SK-N-SH (cell line): ENCODE results near the gene PTPRF.

ENCODE experiments used
- CTCF ChIP-seq: fragments of 200-600 bp; sonication (generic); IDR thresholded peaks from 2 replicates; pipeline ENCODE4 v1.6.1; 2017; ENCODE audit warnings: antibody characterized with exemption, mild to moderate bottlenecking, moderate library complexity
- ELF1 ChIP-seq: IDR thresholded peaks from 2 replicates; pipeline ENCODE4 v1.4.0; 2012
- EP300 ChIP-seq, 2 experiments: IDR thresholded peaks; 2 replicates each; pipeline versions ENCODE4 v1.4.0 to v1.6.1; 2012; ENCODE audit warnings: borderline replicate concordance in 1 of 2, low read depth in 1 of 2, low read length in 1 of 2
- EZH2phosphoT487 ChIP-seq: fragments of 200-600 bp; sonication (generic); IDR thresholded peaks from 2 replicates; pipeline ENCODE4 v1.6.1; 2017; ENCODE audit warnings: low read depth, mixed run types, mild to moderate bottlenecking, antibody characterized with exemption, moderate library complexity, borderline replicate concordance
- FOSL2 ChIP-seq: IDR thresholded peaks from 2 replicates; pipeline ENCODE4 v1.4.0; 2012; ENCODE audit warnings: low read depth, mild to moderate bottlenecking, moderate library complexity, borderline replicate concordance
- FOXM1 ChIP-seq: IDR thresholded peaks from 2 replicates; pipeline ENCODE4 v1.4.0; 2012; ENCODE audit warnings: low read depth, mild to moderate bottlenecking
- JUND ChIP-seq: IDR thresholded peaks from 2 replicates; pipeline ENCODE4 v1.4.0; 2012
- NFIC ChIP-seq: IDR thresholded peaks from 2 replicates; pipeline ENCODE4 v1.4.0; 2012; ENCODE audit warnings: borderline replicate concordance
- PBX3 ChIP-seq: IDR thresholded peaks from 2 replicates; pipeline ENCODE4; 2012
- POLR2AphosphoS5 ChIP-seq: IDR thresholded peaks from 2 replicates; pipeline ENCODE4 v1.6.1; 2012; ENCODE audit warnings: low read depth, low read length
- RCOR1 ChIP-seq: fragments of 150-350 bp; IDR thresholded peaks from 2 replicates; pipeline ENCODE4 v1.6.1; 2017; ENCODE audit warnings: antibody characterized with exemption, low read length
- RFX5 ChIP-seq: IDR thresholded peaks from 2 replicates; pipeline ENCODE4 v1.6.1; 2012; ENCODE audit warnings: mild to moderate bottlenecking, improper control_type of control experiment, low read length
- SIN3A ChIP-seq: IDR thresholded peaks from 2 replicates; pipeline ENCODE4 v1.6.1; 2012; ENCODE audit warnings: low read depth, mild to moderate bottlenecking, low read length, moderate library complexity, borderline replicate concordance
- SMC3 ChIP-seq: IDR thresholded peaks from 2 replicates; pipeline ENCODE4 v1.6.1; 2012; ENCODE audit warnings: low read depth, low read length, improper control_type of control experiment

GRCh38 chr1:43671193-43671592 lies 140.5 kb downstream of the PTPRF start:
- no peak for TF ChIP-seq CTCF
- no peak for TF ChIP-seq PBX3
- no peak for TF ChIP-seq RCOR1
- TF ChIP-seq SMC3 = no peak
- TF ChIP-seq POLR2AphosphoS5 = no peak
- no peak for TF ChIP-seq EP300 (IDR thresholded peaks at IDR 0.05; ENCODE audit: borderline replicate concordance in 1 of 2, low read depth in 1 of 2, low read length in 1 of 2)
- no peak for TF ChIP-seq RFX5
- TF ChIP-seq EZH2phosphoT487 = no peak
- no peak for TF ChIP-seq JUND
- no peak for TF ChIP-seq FOSL2
- no peak for TF ChIP-seq NFIC
- TF ChIP-seq ELF1 = no peak
- TF ChIP-seq SIN3A = no peak
- no peak for TF ChIP-seq FOXM1
